ENCODE results near the gene ULBP3.
"Not testable (repeated sequence)": the region's sequence is repeated elsewhere in the genome, so short reads cannot be mapped to it uniquely, and the experiment has no call there.

The ULBP3 gene

DNA sequence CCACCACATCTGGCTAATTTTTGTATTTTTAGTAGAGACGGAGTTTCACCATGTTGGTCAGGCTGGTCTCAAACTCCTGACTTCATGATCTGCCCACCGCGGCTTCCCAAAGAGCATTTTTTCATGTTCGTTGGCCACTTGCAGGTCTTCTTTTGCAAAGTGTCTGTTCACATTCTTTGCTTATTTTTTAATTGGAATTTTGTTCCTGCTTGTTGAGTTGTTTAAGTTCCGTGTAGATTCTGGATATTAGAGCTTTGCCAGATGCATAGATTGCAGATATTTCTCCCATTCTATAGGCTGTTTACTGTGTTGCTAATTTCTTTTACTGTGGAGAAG is 51.8 kb downstream of the ULBP3 start:
- not testable (repeated sequence) for DNase-seq (ENCODE audit: low read depth in 4 of 4, low spot score in 1 of 4)

DNA sequence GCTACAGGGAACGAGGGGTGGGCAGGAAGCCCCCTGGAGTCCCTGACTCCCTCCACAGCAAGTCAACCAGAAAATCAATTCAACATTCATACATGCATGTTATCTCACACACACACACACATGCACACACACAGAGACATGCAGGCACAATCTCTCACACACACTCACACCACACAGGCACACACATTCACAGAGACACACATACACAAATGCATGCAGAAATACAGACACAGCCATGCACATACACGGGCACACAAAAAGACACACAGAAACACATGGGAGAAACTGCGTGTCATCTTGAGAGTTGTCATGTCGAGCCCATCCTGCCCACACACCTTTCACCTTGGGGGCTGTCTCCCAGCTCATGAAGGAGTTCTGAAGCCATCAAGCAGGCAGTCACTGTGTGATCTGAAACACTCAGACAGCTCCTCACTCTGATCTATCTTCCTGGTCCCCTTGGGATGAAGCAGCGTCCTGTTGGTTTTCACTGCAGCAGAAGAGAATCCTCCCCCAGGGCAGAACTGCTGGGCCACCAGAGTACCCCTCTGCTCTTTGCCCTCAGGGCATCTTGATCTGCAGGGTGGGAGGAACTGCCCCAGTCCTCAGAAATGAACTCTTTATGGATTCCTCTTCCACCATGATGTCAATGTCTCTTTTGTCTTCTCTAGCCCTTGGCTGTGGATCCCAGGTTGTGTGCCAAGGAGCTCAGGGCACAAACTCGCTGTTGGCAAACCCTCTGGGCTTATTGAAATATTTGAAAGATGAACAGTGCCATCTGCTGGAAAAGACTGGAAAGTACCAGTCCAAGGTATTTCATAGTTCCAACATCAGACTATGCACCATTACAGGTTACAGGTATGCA is 52.4 kb downstream of the ULBP3 start:
- no peak for DNase-seq (ENCODE audit: low read depth in 4 of 4, low spot score in 1 of 4)

DNA sequence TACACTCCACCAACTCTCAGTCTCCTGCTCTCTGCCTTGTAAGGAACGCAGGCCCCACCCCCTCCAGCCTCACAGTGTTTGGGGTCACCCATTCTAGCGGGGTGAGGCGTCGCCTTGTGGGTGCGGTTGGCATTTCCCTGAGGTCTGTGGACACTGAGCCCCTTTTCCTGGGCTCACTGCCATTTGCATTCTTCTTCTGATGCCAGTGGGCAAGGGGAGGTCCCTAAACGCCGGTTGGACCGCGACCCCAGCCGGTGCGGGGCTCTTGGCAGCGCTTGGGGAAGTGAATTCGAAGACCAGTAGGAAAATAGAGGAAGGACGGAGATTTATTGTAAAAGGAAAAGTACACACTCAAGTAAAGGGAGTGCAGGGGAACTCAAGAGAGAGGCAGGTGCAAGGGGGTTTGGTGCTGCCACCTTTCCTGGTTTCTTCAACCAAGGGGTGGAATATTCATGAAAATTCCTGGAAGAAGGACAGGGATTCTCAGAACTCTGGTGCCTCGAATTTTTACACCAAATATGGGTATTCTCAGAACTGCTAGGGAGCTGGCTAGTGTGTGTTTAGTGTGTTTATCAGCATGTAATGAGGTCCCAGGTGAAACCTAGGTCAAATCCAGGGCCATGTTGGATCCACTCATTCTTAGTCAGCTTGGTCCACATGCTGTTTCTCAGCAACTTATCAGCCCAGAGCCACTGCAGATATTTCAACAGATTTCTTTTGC is 53.5 kb downstream of the ULBP3 start:
- not testable (repeated sequence) for DNase-seq (ENCODE audit: low read depth in 4 of 4, low spot score in 1 of 4)

DNA sequence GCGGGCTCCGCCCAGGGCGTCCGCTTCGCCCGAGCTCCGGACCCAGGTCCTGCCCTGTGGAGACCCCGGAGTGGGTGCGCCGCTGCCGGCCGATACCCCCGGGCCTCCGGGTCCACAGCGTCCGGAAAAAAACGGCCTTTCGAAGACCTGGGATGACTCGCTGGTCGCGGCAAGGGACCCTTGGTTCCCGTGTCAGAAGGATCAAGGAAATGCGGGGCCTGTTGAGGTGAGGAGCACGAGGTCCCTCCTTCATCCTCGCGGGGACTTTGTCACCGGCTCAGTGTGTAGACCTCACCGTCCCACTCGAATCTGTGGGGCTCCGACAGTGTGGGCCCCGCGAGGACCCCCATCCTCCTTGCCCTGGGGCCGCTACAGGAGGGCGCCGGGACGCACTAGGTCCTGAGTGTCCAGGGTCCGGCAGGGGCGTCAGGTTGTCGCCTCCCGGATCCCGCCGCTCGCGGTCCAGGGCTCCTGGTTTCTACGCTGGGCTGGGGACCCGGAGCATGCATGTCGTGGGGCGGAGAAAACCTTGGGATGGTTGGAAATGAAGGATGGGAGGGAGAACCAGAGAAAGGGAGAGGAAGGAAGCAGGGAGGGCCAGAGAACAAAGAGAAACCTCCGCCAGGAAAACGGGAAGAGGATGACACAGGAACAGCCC is 54.2 kb downstream of the ULBP3 start:
- DNase-seq (ENCODE audit: low read depth in 4 of 4, low spot score in 1 of 4) = not testable (repeated sequence)

DNA sequence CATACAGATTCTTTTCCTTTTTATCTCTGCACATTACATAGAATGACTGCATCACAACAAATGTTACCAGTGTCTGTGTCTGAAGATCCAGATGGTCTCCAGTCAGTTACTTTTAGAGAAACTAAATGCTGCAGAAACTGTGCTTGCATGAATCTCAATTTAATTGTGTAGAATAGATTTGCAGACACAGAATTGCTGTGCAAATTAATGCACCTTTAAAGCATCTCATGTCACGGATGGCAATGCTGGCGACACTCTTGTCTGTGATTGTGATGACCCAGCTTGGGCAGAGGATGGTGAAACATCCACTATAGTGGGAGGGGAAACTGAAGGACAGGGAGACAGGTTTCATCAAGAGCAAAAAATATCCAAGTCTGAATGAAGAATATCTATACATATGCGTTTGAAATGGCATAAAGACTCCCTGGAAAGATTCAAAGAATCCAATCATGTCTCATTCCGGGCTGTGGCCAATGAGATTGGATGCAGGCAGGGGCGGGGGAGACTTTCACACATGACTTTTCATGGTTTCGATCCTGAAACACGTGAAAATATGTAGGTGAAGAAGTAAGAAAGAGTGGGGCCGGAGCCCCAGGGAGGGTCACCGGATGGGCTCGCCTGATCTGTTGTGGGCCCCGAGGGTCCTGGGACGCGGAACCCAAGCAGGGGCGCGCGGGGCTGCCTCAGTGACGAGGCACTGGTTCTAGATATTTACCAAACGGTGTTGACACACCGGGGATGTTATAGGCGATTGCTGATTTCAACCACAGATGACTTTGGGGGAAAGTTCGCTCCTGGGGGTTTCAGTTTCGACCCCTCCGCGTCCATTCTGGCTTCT is 54.9 kb downstream of the ULBP3 start:
- not testable (repeated sequence) for DNase-seq (ENCODE audit: low read depth in 4 of 4, low spot score in 1 of 4)

DNA sequence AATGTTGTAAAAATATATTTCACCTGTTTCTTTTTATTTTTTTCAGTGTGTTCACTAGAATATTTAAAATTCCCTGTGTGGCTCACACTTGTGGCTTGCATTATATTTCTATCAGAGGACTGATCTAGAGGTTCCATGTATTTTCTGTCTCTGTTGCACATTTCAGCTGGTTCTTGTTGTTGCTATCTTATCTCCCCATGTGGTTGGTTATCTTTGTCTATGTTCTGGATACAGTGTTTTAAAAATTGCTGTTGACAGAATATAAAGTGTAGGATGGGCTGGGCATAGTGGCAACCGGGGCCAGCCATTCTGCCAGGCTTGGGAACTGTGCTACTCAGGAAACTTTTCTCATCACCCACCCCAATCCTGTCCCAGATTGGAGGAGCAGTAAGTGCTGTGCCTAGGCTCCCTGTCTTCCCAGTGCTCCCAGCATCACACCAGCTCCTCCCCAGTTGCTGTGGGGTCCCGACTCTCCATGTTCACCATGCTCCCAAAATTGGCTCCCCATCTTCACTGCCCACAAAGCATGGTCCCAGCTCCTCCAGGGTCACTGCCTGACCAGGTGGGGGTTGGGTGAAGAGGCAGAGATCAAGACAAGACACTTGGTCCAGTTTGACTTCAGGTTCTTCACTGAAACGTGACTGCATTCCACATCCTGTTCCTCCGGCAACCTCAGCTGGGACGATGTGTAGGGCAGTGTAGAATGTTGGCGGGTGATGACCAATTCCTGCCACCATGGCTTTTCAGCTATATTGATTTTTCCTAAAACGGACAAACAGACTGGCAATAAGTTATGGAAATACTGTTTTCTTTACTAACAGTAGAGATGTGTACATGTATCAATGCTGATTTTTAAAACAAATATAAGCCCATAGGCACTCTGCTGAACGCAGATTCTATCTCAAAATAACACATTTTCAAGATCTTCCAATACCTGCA is 55.8 kb downstream of the ULBP3 start:
- not testable (repeated sequence) for DNase-seq (ENCODE audit: low read depth in 4 of 4, low spot score in 1 of 4)
